Coronary artery (tissue), 2 donors: ENCODE measurements around the gene PIAS2.

ENCODE experiments used
- DNase-seq: peaks from one replicate; pipeline ENCODE4 v3.0.0-alpha.2; 2017; ENCODE audit warnings: low spot score
- H3K27ac ChIP-seq, 2 donors: fragments of 200-600 bp; sonication (generic); one replicate each; pipeline ENCODE4 v1.5.1; 2016 to 2019
- H3K4me3 ChIP-seq: fragments of 200-600 bp; sonication (generic); 2 replicates; pipeline ENCODE4 v1.5.1; 2016; ENCODE audit warnings: mild to moderate bottlenecking, moderate library complexity
- CTCF ChIP-seq: fragments of 200-600 bp; sonication (generic); IDR thresholded peaks from one replicate; pipeline ENCODE4 v1.5.1; 2019; ENCODE audit warnings: antibody characterized with exemption

The PIAS2 gene

DNA sequence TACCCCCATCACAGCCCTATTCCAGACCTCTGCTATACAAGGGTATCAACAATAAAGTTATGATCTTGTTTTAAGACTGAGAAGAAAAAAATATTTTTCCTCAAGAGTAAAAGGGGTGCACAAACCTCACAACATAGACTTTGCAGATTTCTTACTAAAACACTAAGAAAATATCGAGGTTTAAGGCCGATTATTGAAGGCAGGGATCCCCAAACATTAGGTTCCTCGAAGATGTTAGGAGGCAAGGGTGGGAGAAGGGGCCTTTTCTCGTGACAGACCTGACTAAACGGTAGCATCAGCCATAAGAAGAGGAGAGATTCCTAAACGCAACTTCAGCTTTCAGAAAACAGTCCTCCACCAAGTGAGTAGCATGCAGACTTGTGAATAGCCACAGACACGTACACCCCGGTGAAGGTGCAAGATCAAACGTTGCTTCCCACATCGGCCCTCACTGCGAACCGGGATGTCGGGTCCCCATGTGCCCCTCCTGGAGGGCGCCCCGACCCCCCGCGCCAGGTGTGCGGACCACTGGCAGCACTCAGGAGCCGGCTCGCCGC, 678 bp downstream of the PIAS2 start:
- no peak for TF ChIP-seq CTCF
- Histone ChIP-seq H3K4me3 (peak overlapping the region; percentile 84), H3K27ac (peak overlapping the region; percentile 76 to 89)
- no peak for DNase-seq

DNA sequence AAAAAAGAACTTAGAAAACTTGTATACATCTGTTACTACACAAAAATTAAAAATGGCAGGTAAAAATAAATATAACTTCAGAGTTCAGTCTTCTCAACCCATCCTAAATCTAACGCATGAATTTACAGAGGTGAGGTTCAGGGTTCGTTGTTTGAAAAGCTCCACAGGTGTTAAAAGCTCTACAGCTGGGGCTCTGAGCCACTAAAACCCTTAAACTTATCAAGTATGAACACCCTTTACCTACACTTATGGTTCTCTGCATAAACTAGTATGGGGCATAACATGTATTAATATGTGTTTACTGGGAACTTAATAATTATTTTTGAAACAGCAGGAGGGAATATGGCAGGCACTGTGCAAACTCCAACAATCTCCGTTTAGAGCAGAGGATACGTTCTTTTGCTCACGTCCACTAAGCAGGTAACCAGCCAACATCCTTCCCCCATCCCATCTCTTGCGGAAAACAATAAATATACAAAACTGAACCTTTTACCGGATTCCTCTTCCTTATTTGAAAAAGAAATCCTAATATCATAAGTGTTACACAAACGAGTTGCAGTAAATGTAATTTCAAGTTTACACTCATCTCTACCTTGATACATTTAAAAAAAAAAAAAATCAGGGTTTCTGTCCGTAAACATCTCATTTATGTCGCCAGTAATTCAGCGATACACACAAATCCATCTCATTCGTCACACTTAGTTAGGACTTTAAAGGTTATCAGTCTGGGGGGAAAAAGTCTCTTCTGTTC, 1.3 kb downstream of the PIAS2 start:
- Histone ChIP-seq H3K27ac (no peak overlapping the region), H3K4me3 (peak overlapping the region; percentile 84)
- no peak for DNase-seq
- no peak for TF ChIP-seq CTCF

- no peak for DNase-seq
- no peak overlapping the region for H3K4me3 ChIP-seq
- H3K27ac ChIP-seq, result no peak overlapping the region
- no peak for TF ChIP-seq CTCF
Measured at GRCh38 chr18:46910856-46911255, 6.5 kb downstream of the PIAS2 start.

DNA sequence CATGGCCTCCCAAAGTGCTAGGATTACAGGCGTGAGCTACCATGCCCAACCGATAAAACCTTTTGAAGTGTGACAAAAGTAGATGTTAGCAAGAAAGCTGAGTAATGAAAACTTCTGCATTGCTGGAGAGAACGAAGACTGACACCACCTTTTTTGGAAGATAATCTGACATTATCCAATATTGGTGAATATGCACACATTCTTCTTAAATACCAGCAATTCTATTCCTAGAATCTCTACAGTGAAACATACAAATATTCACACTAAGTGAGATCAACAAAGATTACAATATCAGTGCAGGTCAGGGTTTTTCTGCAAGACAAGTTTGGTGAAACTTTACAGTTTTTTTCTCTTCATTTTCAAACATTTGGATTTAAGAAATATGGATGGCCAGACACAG, 7.8 kb downstream of the PIAS2 start:
- Histone ChIP-seq H3K27ac (no peak overlapping the region), H3K4me3 (no peak overlapping the region)
- TF ChIP-seq CTCF, result no peak
- DNase-seq, result no peak

DNA sequence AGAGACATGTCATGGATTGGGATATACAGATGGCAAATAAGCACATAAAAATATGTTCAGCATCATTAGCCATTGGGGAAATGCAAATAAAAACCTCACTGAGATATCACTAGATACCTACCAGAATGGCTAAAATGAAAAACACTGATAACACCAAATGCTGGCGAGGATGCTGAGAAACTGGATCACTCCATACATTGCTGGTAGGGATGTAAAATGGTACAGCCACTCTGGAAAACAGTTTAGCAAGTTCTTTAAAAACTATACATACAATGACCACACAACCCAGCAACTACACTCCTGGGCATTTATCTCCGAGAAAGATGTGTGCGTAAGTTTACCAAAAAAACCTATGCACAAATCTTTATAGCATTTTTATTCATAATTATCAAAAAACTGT, 13.9 kb downstream of the PIAS2 start:
- no peak overlapping the region for H3K27ac ChIP-seq
- DNase-seq, result no peak
- no peak overlapping the region for H3K4me3 ChIP-seq
- TF ChIP-seq CTCF, result no peak

DNA sequence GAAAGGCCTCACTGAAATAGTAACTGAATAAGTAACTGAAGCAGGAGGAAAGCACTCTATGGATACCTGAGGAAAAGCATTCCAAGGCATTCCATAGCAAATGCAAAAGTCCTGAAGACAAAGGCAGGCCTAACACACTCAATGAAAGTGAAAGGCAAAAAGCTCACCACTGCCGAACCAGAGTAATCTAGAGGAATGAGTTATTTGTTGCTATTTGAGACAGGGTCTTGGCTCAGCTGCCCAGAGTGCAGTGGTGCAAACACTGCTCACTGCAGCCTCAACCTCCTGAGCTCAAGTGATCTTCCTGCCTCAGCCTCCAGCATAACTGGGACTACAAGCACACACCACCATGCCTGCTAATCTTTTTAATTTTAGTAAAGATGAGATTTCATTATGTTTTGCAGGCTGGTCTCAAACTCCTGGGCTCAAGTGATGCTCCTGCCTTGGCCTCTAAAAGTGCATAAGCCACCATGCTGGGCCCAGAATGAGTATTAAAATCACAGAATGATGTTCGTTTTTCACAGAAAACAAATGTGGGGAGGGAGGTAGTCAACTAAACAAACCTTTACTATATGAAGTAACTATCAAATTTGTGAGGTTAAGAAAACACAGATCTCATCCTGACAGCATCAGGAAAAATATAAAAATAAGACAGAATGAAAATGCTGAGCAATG, 17.9 kb downstream of the PIAS2 start:
- TF ChIP-seq CTCF, result no peak
- DNase-seq, result no peak
- H3K27ac ChIP-seq, result no peak overlapping the region
- no peak overlapping the region for H3K4me3 ChIP-seq

DNA sequence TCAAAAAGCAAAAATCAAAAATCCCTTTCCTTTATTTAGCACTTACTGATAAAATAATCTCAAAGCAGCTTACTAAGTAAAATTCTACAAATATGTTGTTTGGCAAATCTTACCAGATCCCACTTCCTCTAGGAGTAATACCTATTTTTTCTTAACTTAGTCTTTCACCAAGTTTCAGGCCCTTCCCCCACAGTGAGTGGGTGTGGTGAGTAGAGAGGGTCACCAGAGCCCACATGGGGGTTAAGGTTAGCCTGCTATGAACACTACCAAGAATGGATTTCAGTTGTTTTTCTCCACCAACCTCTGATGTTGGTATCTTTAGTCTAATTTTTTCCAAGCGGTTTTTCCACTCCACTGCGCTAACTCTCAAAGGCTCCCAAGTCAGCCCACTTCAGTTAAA, 23.2 kb downstream of the PIAS2 start:
- no peak overlapping the region for H3K4me3 ChIP-seq
- DNase-seq, result no peak
- no peak for TF ChIP-seq CTCF
- no peak overlapping the region for H3K27ac ChIP-seq
